H1 (cell line): ENCODE results near the gene WNT5A. TPM values are rescaled to one million over a fixed set of nuclear protein-coding genes. Genes with fewer than 3 reads are reported as not detected.

Experiments used
- CTCF ChIA-PET: fragments of 300-600 bp; sonication (Branson Sonifier 250); formaldehyde crosslinking; loops from one replicate; lab custom pipeline; 2021; ENCODE audit not compliant: partially characterized antibody; lab: Charles Lee
- POLR2A ChIA-PET: fragments of 300-600 bp; sonication (Branson Sonifier 250); formaldehyde crosslinking; loops from one replicate; lab custom pipeline; 2021; ENCODE audit warnings: inconsistent platforms; ENCODE audit not compliant: partially characterized antibody; lab: Charles Lee
- DNase-seq, 2 experiments: peaks; one replicate each; pipeline versions ENCODE4 v3.0.0 to v3.0.0-alpha.2; 2010 to 2022; ENCODE audit warnings: low spot score in 2 of 2, low read depth in 1 of 2, mixed read lengths in 1 of 2
- FAIRE-seq: peaks from 2 replicates; lab custom pipeline; 2011; peaks lifted over from hg19 to GRCh38; lab: Jason Lieb, UNC
- H2AFZ ChIP-seq: 2 replicates; pipeline ENCODE4 v1.8.1; 2012; ENCODE audit warnings: low read length, inconsistent platforms
- H2AK5ac ChIP-seq: 2 replicates; pipeline ENCODE4 v1.6.1; 2013; ENCODE audit warnings: low read depth, low read length
- H2BK120ac ChIP-seq: replicated peaks from 2 replicates; pipeline ENCODE3; 2013; ENCODE audit warnings: low read depth, low read length, inconsistent platforms
- H2BK12ac ChIP-seq: 2 replicates; pipeline ENCODE4 v1.6.1; 2013; ENCODE audit warnings: low read depth, low read length
- H2BK15ac ChIP-seq: 2 replicates; pipeline ENCODE4 v1.6.1; 2013; ENCODE audit warnings: low read length
- H2BK20ac ChIP-seq: 2 replicates; pipeline ENCODE4 v1.6.1; 2013; ENCODE audit warnings: low read length
- H2BK5ac ChIP-seq: 2 replicates; pipeline ENCODE4 v1.6.1; 2013; ENCODE audit warnings: low read depth, low read length
- H3K14ac ChIP-seq: 2 replicates; pipeline ENCODE4 v1.6.1; 2013; ENCODE audit warnings: inconsistent platforms; ENCODE audit not compliant: insufficient read length
- H3K18ac ChIP-seq: 2 replicates; pipeline ENCODE4 v1.6.1; 2013; ENCODE audit warnings: low read length; ENCODE audit errors: extremely low read depth
- H3K23ac ChIP-seq: 2 replicates; pipeline ENCODE4 v1.6.1; 2013; ENCODE audit warnings: inconsistent platforms; ENCODE audit not compliant: insufficient read length
- H3K23me2 ChIP-seq: 2 replicates; pipeline ENCODE4 v1.6.1; 2013; ENCODE audit warnings: low read depth, low read length
- H3K27ac ChIP-seq: 2 replicates; pipeline ENCODE4 v1.6.1; 2011; ENCODE audit warnings: low read depth, low read length, inconsistent platforms
- H3K27me3 ChIP-seq, 4 experiments: replicated peaks in 1 of 4; 1 replicate in 1 of 4; 2 replicates in 3 of 4; pipeline versions ENCODE4 v1.6.1 to v1.8.1; 2011 to 2013; ENCODE audit warnings: low read length in 3 of 4, mild to moderate bottlenecking in 3 of 4, inconsistent platforms in 2 of 4, mixed read lengths in 2 of 4, moderate library complexity in 1 of 4; ENCODE audit not compliant: control insufficient read depth in 3 of 4, insufficient read depth in 3 of 4; ENCODE audit errors: extremely low read depth in 1 of 4
- H3K36me3 ChIP-seq, 4 experiments: 2 replicates each; pipeline versions ENCODE4 v1.6.1 to v1.8.1; 2011 to 2013; ENCODE audit warnings: mild to moderate bottlenecking in 4 of 4, low read length in 3 of 4, moderate library complexity in 2 of 4, control low read depth in 1 of 4, inconsistent platforms in 1 of 4; ENCODE audit not compliant: insufficient read depth in 4 of 4, control insufficient read depth in 2 of 4
- H3K4ac ChIP-seq: replicated peaks from 2 replicates; pipeline ENCODE3; 2013; ENCODE audit warnings: low read length, low read depth, mixed read lengths, inconsistent platforms; ENCODE audit not compliant: insufficient read length
- H3K4me1 ChIP-seq, 4 experiments: replicated peaks in 1 of 4; 1 replicate in 1 of 4; 2 replicates in 3 of 4; pipeline versions ENCODE4 v1.6.1 to v1.8.1; 2011 to 2013; ENCODE audit warnings: low read length in 3 of 4, inconsistent platforms in 2 of 4, mixed read lengths in 1 of 4; ENCODE audit not compliant: insufficient read depth in 4 of 4, control insufficient read depth in 3 of 4
- H3K4me2 ChIP-seq, 2 experiments: 2 replicates each; pipeline versions ENCODE4 v1.6.1 to v1.8.1; 2011 to 2013; ENCODE audit warnings: low read depth in 2 of 2, low read length in 2 of 2, control low read depth in 1 of 2, inconsistent platforms in 1 of 2, mild to moderate bottlenecking in 1 of 2; ENCODE audit not compliant: insufficient read depth in 1 of 2
- H3K4me3 ChIP-seq, 4 experiments: fragments of 200-600, 300-600 bp in 1 of 4; sonication (generic), shearing (Covaris generic), sonication (Bioruptor Twin) in 1 of 4; 2 replicates each; pipeline versions ENCODE4 v1.5.1 to v1.8.1; 2011 to 2016; ENCODE audit warnings: low read length in 4 of 4, low read depth in 3 of 4, control low read depth in 2 of 4, inconsistent platforms in 2 of 4, mild to moderate bottlenecking in 2 of 4, mixed read lengths in 1 of 4, moderate library complexity in 1 of 4; ENCODE audit not compliant: insufficient read depth in 2 of 4; ENCODE audit errors: extremely low read depth in 1 of 4
- H3K56ac ChIP-seq: replicated peaks from 2 replicates; pipeline ENCODE3; 2013; ENCODE audit warnings: low read depth, mild to moderate bottlenecking, mixed read lengths, low read length, inconsistent platforms; ENCODE audit not compliant: insufficient read length
- H3K79me1 ChIP-seq: 2 replicates; pipeline ENCODE4 v1.6.1; 2013; ENCODE audit warnings: low read depth, low read length, control low read depth
- H3K79me2 ChIP-seq, 2 experiments: 2 replicates each; pipeline versions ENCODE4 v1.6.1 to v1.8.1; 2012 to 2013; ENCODE audit warnings: low read length in 2 of 2, mild to moderate bottlenecking in 2 of 2, inconsistent platforms in 1 of 2; ENCODE audit not compliant: insufficient read depth in 2 of 2, control insufficient read depth in 1 of 2
- H3K9ac ChIP-seq, 4 experiments: replicated peaks in 1 of 4; 1 replicate in 1 of 4; 2 replicates in 3 of 4; pipeline versions ENCODE4 v1.6.1 to v1.8.1; 2011 to 2013; ENCODE audit warnings: low read depth in 3 of 4, low read length in 3 of 4, control low read depth in 2 of 4, mild to moderate bottlenecking in 2 of 4, moderate library complexity in 2 of 4, inconsistent platforms in 1 of 4; ENCODE audit errors: extremely low read depth in 1 of 4
- H3K9me3 ChIP-seq, 2 experiments: 2 replicates each; pipeline versions ENCODE4 v1.6.1 to v1.8.1; 2012 to 2013; ENCODE audit warnings: mild to moderate bottlenecking in 2 of 2, moderate library complexity in 2 of 2, control low read depth in 1 of 2, inconsistent platforms in 1 of 2, low read depth in 1 of 2, low read length in 1 of 2, mixed read lengths in 1 of 2; ENCODE audit not compliant: insufficient read depth in 2 of 2
- H4K20me1 ChIP-seq, 2 experiments: replicated peaks in 1 of 2; 2 replicates each; pipeline versions ENCODE3 to v1.8.1; 2011 to 2013; ENCODE audit warnings: inconsistent platforms in 2 of 2, low read length in 2 of 2, mild to moderate bottlenecking in 1 of 2; ENCODE audit not compliant: insufficient read depth in 2 of 2, control insufficient read depth in 1 of 2
- H4K5ac ChIP-seq: 2 replicates; pipeline ENCODE4 v1.6.1; 2013; ENCODE audit warnings: low read length, low read depth, mixed read lengths, inconsistent platforms; ENCODE audit not compliant: insufficient read length
- H4K8ac ChIP-seq: 2 replicates; pipeline ENCODE4 v1.8.0; 2013; ENCODE audit warnings: mild to moderate bottlenecking, moderate library complexity, low read length, inconsistent platforms; ENCODE audit not compliant: insufficient read depth; ENCODE audit errors: extremely low read depth
- H4K91ac ChIP-seq: replicated peaks from 2 replicates; pipeline ENCODE3; 2013; ENCODE audit warnings: low read length, mixed read lengths, inconsistent platforms; ENCODE audit not compliant: insufficient read length
- EZH2 ChIP-seq: fragments of 200-600 bp; sonication (generic); IDR thresholded peaks from 2 replicates; pipeline ENCODE4 v1.7.1; 2012; ENCODE audit warnings: low read depth, mild to moderate bottlenecking, moderate library complexity, low read length, inconsistent platforms; ENCODE audit not compliant: severe bottlenecking
- KDM1A ChIP-seq: fragments of 200-600, 300-600 bp; sonication (generic); IDR thresholded peaks from 2 replicates; pipeline ENCODE4 v1.7.1; 2016; ENCODE audit warnings: mild to moderate bottlenecking, low read length, borderline replicate concordance
- NRF1 ChIP-seq: IDR thresholded peaks from 2 replicates; pipeline ENCODE4 v1.6.1; 2011; ENCODE audit warnings: mild to moderate bottlenecking, low read depth, low read length, improper control_type of control experiment
- POLR2A ChIP-seq, 2 experiments: IDR thresholded peaks; 1 replicate in 1 of 2; 2 replicates in 1 of 2; pipeline ENCODE4 v1.6.1; 2011; ENCODE audit warnings: low read depth in 2 of 2, low read length in 2 of 2, mild to moderate bottlenecking in 2 of 2; ENCODE audit errors: control extremely low read depth in 1 of 2
- RFX5 ChIP-seq: IDR thresholded peaks from 2 replicates; pipeline ENCODE4 v1.6.1; 2011; ENCODE audit warnings: low read depth, low read length, improper control_type of control experiment, borderline replicate concordance
- SAP30 ChIP-seq: fragments of 300-600 bp; sonication (generic); IDR thresholded peaks from 2 replicates; pipeline ENCODE4 v1.7.1; 2012; ENCODE audit warnings: low read length, moderate library complexity, mild to moderate bottlenecking, inconsistent platforms; ENCODE audit not compliant: insufficient read depth, insufficient replicate concordance
- SIRT6 ChIP-seq: IDR thresholded peaks from one replicate; pipeline ENCODE4 v1.7.1; 2012; ENCODE audit warnings: low read length, inconsistent platforms
- WGBS, 2 experiments: shearing (Covaris generic) in 1 of 2; methylation state at CpG; one replicate each; pipeline versions ENCODE4 v1.1.6 to v1.1.7; 2013 to 2015; ENCODE audit warnings: low lambda C conversion rate in 2 of 2, mixed read lengths in 2 of 2, inconsistent platforms in 1 of 2, low coverage in 1 of 2, missing lambda C conversion rate in 1 of 2; ENCODE audit not compliant: insufficient replicate concordance in 2 of 2, insufficient coverage in 1 of 2, insufficient read length in 1 of 2; ENCODE audit errors: extremely low coverage in 1 of 2, missing lambda C conversion rate in 1 of 2; 5-methylcytosine and 5-hydroxymethylcytosine counted together
- polyA plus RNA-seq, 7 experiments: library from polyadenylated mRNA; depleted of rRNA in 3 of 7; stranded (reverse) in 5 of 7; unstranded in 2 of 7; fragments of >200 nt in 5 of 7; fragments of 200-250 nt in 2 of 7; gene quantifications; 1 replicate in 5 of 7; 2 replicates in 1 of 7; 4 replicates in 1 of 7; pipeline versions ENCODE4 v1.2.1 to v1.2.3, GENCODE V29; 2011 to 2013; ENCODE audit warnings: missing spikeins in 2 of 7, mixed read lengths in 2 of 7
- total RNA-seq: library from RNA; stranded (reverse); fragmentation: NEBNext Ultra II Directional; extraction: Animal tissue kit (Norgen Biotek cat#: 25700); gene quantifications from 2 replicates; pipeline ENCODE4 v1.2.1, GENCODE V29; 2021
- TF ChIP-seq, protein P1 (sequence below): IDR thresholded peaks from 2 replicates; pipeline ENCODE4 v1.6.1; 2012; ENCODE audit warnings: inconsistent platforms
- TF ChIP-seq, protein P2 (sequence below): IDR thresholded peaks from 2 replicates; pipeline ENCODE4 v1.6.1; 2012; ENCODE audit warnings: low read length, inconsistent platforms

WNT5A gene
- total and polyA plus RNA-seq, 2 of the 8 experiments (the other 6 are each of a cell fraction or from before 2014, with no cell fraction given) = 3.9 to 5.6 TPM

DNA sequence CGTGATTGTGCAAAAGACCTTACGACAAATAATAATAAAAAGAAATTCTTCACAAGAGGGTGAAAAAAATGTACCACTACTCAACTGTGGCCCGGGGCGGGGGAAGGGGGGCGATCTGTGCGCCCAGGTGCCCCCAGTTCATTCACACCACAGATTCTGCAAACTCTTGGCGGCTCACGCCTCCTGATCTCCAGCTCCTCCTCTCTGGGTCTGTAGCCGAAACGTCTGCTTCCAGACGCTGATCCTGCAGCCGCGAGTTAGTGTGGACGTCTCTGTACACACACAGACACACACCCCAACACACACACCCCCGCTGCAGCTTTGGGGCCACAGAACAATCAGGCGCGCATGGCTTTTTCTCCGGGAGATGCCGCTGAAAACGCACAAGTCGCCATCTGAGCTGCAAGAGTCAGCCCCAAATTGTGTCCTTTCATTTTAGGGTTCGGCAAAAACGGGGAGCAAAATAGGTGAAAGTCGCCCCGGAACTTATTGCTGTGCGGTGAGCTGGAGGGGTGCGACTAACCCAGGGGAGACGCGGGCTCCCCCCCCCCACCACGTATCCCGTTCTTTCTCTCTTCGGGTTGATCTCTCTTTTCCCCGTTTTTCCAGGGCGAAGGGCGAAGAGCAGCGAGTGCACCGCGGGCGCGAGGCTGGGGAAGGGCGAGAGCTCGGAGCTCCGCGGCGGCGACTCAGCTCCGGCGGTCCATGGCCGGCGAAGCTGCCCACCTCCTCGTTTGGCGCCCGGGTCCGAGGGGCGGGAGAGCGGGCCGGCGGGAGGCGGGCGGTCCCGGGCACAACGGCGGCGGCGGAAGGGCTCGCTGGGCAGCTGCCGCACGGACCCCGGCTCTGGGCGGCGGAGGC, 505 bp upstream of the WNT5A start:
- CTCF ChIA-PET = interaction anchor here (0.7 to 2.8 kb wide), 15 partner anchors 11 to 413 kb away, joined by 3 to 18 read pairs (median 3); no protein-coding TSS in a partner anchor
- H4K91ac ChIP-seq = peak overlapping the region; percentile 78
- no peak for TF ChIP-seq POLR2A (IDR thresholded peaks at IDR 0.05; ENCODE audit: control extremely low read depth in 1 of 2, low read depth in 2 of 2, low read length in 2 of 2)
- TF ChIP-seq, protein P1, sequence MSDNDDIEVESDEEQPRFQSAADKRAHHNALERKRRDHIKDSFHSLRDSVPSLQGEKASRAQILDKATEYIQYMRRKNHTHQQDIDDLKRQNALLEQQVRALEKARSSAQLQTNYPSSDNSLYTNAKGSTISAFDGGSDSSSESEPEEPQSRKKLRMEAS = 0 out of 2 replicates have a peak, but pooled peaks have one; percentile 17
- TF ChIP-seq SIRT6 = no peak
- no peak for TF ChIP-seq SAP30
- no peak for TF ChIP-seq KDM1A
- no peak for TF ChIP-seq RFX5
- TF ChIP-seq NRF1 = no peak
- TF ChIP-seq, protein P2, sequence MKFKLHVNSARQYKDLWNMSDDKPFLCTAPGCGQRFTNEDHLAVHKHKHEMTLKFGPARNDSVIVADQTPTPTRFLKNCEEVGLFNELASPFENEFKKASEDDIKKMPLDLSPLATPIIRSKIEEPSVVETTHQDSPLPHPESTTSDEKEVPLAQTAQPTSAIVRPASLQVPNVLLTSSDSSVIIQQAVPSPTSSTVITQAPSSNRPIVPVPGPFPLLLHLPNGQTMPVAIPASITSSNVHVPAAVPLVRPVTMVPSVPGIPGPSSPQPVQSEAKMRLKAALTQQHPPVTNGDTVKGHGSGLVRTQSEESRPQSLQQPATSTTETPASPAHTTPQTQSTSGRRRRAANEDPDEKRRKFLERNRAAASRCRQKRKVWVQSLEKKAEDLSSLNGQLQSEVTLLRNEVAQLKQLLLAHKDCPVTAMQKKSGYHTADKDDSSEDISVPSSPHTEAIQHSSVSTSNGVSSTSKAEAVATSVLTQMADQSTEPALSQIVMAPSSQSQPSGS = no peak
- TF ChIP-seq EZH2 = peak; percentile 75

More for the DNA sequence above, 505 bp upstream of the WNT5A start:
- peaks cover 25 to 75% (median 66%) of the 10 kb centered on the region in 4 experiments for H3K27me3 ChIP-seq
- no peaks in the 10 kb centered on the region for H3K9me3 ChIP-seq
- no peak overlapping the region for H2BK120ac ChIP-seq
- no peak overlapping the region for H3K23ac ChIP-seq
- no peak overlapping the region; a peak in 2 of 7 replicates for H3K9ac ChIP-seq
- no peak overlapping the region for H3K4ac ChIP-seq
- peak overlapping the region; percentile 42 to 90 (median 70) for H3K4me3 ChIP-seq
- no peaks in the 10 kb centered on the region for H3K79me2 ChIP-seq
- no peak overlapping the region for H3K56ac ChIP-seq
- peak overlapping the region; percentile 99 for H3K4me2 ChIP-seq
- no peak overlapping the region; the same call in 1 of the 2 replicates for H4K8ac ChIP-seq
- H3K4me1 ChIP-seq = peaks cover 6 to 31% (median 18%) of the 10 kb centered on the region in 4 experiments
- no peak overlapping the region; the same call in 1 of the 2 replicates for H2BK5ac ChIP-seq
- H2BK15ac ChIP-seq = no peak overlapping the region; the same call in 1 of the 2 replicates
- POLR2A ChIA-PET = interaction anchor here (0.9 kb wide), 1 partner anchor 237 kb away, joined by 3 read pairs; no protein-coding TSS in a partner anchor
- H3K18ac ChIP-seq = peak overlapping the region; percentile 88
- no peak overlapping the region for H3K14ac ChIP-seq
- peak overlapping the region; percentile 71; the same call in 1 of the 2 replicates for H2BK12ac ChIP-seq
- no peak overlapping the region for H3K27ac ChIP-seq
- H4K20me1 ChIP-seq = peaks cover 5 to 8% of the 10 kb centered on the region in 2 experiments
- DNase-seq (peak in 1 of 2 experiments; percentile 73), FAIRE-seq (no peak)
- H2AFZ ChIP-seq = 0 out of 2 replicates have a peak overlapping the region, but pooled peaks have one; percentile 46
- WGBS, 2 experiments = 1% methylated on average over 34 of the region's 71 CpGs; no CpG with 5 or more reads in 1 of the 2 experiments
- no peaks in the 10 kb centered on the region for H3K36me3 ChIP-seq
- H2AK5ac ChIP-seq = no peak overlapping the region
- peak overlapping the region; percentile 36 for H4K5ac ChIP-seq
- H3K23me2 ChIP-seq = peaks cover 48% of the 10 kb centered on the region
- H3K79me1 ChIP-seq = no peaks in the 10 kb centered on the region
- H2BK20ac ChIP-seq = no peak overlapping the region
